Activated naive CD8-positive, alpha-beta T cell (primary cell): ENCODE data around the gene HCFC1R1.
A peak's percentile ranks its signal among the peaks of the same experiment; 100 is the strongest.

ENCODE experiments used
- H3K27ac Mint-ChIP-seq: one replicate; pipeline ENCODE4 v1.8.0; 2021; ENCODE audit warnings: mixed read lengths
- H3K27me3 Mint-ChIP-seq: one replicate; pipeline ENCODE4 v1.8.0; 2021; ENCODE audit warnings: mixed read lengths
- H3K36me3 Mint-ChIP-seq: one replicate; pipeline ENCODE4 v1.8.0; 2021; ENCODE audit warnings: mixed read lengths
- H3K4me1 Mint-ChIP-seq: one replicate; pipeline ENCODE4 v1.8.0; 2021; ENCODE audit warnings: low read depth, mixed read lengths
- H3K4me3 Mint-ChIP-seq: one replicate; pipeline ENCODE4 v1.8.0; 2021; ENCODE audit warnings: mild to moderate bottlenecking, mixed read lengths
- H3K9me3 Mint-ChIP-seq: one replicate; pipeline ENCODE4 v1.8.0; 2021; ENCODE audit warnings: low read depth, mixed read lengths

Gene HCFC1R1

DNA sequence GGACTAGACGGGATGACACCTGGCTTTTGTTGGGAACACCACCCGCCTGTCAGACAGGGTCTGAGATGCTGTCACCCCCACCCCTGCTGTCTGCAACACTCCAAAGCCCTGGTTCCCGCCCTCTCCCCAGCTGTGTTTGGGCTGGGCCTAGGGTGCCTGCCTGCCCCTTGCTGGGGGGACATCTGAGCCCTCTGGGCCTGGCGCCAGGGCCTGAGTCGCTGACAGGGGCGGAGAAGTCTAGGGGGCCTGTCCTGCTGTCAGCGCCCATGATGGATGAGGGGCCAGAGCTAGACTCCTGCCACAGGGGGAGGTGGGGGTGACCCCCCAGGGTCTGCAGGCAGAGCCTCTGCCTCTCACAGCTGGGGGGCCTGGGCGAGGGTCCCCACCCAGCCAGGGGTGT, 35.9 kb downstream of the HCFC1R1 start:
- peaks cover 1% of the 10 kb centered on the region for H3K4me1 Mint-ChIP-seq
- H3K36me3 Mint-ChIP-seq, result no peaks in the 10 kb centered on the region
- H3K9me3 Mint-ChIP-seq, result no peaks in the 10 kb centered on the region
- no peak overlapping the region for H3K4me3 Mint-ChIP-seq
- no peaks in the 10 kb centered on the region for H3K27me3 Mint-ChIP-seq
- no peak overlapping the region for H3K27ac Mint-ChIP-seq

GRCh38 chr16:2987286-2987685, 36.5 kb downstream of the HCFC1R1 start:
- Mint-ChIP-seq H3K27ac (no peak overlapping the region), H3K27me3 (no peaks in the 10 kb centered on the region), H3K9me3 (no peaks in the 10 kb centered on the region), H3K36me3 (no peaks in the 10 kb centered on the region), H3K4me3 (no peak overlapping the region), H3K4me1 (peaks cover 1% of the 10 kb centered on the region)

GRCh38 chr16:2986623-2987188, 37.0 kb downstream of the HCFC1R1 start:
- Mint-ChIP-seq H3K9me3 (no peaks in the 10 kb centered on the region), H3K4me3 (no peak overlapping the region), H3K4me1 (peaks cover 2% of the 10 kb centered on the region), H3K27me3 (no peaks in the 10 kb centered on the region), H3K27ac (no peak overlapping the region), H3K36me3 (no peaks in the 10 kb centered on the region)

- no peaks in the 10 kb centered on the region for H3K9me3 Mint-ChIP-seq
- H3K4me3 Mint-ChIP-seq, result no peak overlapping the region
- no peaks in the 10 kb centered on the region for H3K36me3 Mint-ChIP-seq
- H3K27ac Mint-ChIP-seq, result no peak overlapping the region
- peaks cover 5% of the 10 kb centered on the region for H3K4me1 Mint-ChIP-seq
- H3K27me3 Mint-ChIP-seq, result no peaks in the 10 kb centered on the region
These were observed 37.8 kb downstream of the HCFC1R1 start for GRCh38 chr16:2985893-2986355.

- Mint-ChIP-seq H3K27ac (no peak overlapping the region), H3K4me3 (no peak overlapping the region), H3K4me1 (peaks cover 5% of the 10 kb centered on the region), H3K36me3 (no peaks in the 10 kb centered on the region), H3K27me3 (no peaks in the 10 kb centered on the region), H3K9me3 (no peaks in the 10 kb centered on the region)
These were observed 38.3 kb downstream of the HCFC1R1 start for GRCh38 chr16:2985462-2985861.

GRCh38 chr16:2983706-2984136, 40.0 kb downstream of the HCFC1R1 start:
- Mint-ChIP-seq H3K4me1 (peaks cover 5% of the 10 kb centered on the region), H3K4me3 (peak overlapping the region; percentile 38), H3K27ac (no peak overlapping the region), H3K27me3 (no peaks in the 10 kb centered on the region), H3K9me3 (no peaks in the 10 kb centered on the region), H3K36me3 (no peaks in the 10 kb centered on the region)

DNA sequence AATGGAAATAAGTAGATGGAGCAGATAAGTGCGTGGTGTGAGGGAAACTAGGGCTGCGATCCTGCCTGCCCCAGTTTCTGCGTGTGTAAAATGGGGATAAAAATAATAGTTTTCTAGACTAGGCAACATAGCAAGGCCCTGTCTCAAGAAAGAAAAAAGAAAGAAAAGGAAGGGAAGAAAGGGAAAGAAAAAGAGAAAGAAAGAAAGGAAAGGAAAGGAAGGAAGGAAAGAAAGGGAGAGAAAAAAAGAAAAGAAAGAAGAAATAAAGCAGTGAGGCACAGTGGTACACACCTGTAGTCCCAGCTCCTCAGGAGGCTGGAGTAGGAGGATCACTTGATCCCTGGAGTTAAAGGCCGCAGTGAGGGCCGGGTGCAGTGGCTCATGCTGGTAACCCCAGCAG, 41.3 kb downstream of the HCFC1R1 start:
- Mint-ChIP-seq H3K4me3 (peak overlapping the region; percentile 30), H3K27me3 (no peaks in the 10 kb centered on the region), H3K36me3 (no peaks in the 10 kb centered on the region), H3K4me1 (peaks cover 5% of the 10 kb centered on the region), H3K9me3 (no peaks in the 10 kb centered on the region), H3K27ac (no peak overlapping the region)

- H3K27ac Mint-ChIP-seq, result peak overlapping the region; percentile 71
- H3K9me3 Mint-ChIP-seq, result no peaks in the 10 kb centered on the region
- H3K4me1 Mint-ChIP-seq, result peaks cover 5% of the 10 kb centered on the region
- H3K36me3 Mint-ChIP-seq, result no peaks in the 10 kb centered on the region
- H3K27me3 Mint-ChIP-seq, result no peaks in the 10 kb centered on the region
- peak overlapping the region; percentile 82 for H3K4me3 Mint-ChIP-seq
These were observed 41.9 kb downstream of the HCFC1R1 start for GRCh38 chr16:2981899-2982250.

- peaks cover 5% of the 10 kb centered on the region for H3K4me1 Mint-ChIP-seq
These were observed 42.4 kb downstream of the HCFC1R1 start for GRCh38 chr16:2981177-2981898.

DNA sequence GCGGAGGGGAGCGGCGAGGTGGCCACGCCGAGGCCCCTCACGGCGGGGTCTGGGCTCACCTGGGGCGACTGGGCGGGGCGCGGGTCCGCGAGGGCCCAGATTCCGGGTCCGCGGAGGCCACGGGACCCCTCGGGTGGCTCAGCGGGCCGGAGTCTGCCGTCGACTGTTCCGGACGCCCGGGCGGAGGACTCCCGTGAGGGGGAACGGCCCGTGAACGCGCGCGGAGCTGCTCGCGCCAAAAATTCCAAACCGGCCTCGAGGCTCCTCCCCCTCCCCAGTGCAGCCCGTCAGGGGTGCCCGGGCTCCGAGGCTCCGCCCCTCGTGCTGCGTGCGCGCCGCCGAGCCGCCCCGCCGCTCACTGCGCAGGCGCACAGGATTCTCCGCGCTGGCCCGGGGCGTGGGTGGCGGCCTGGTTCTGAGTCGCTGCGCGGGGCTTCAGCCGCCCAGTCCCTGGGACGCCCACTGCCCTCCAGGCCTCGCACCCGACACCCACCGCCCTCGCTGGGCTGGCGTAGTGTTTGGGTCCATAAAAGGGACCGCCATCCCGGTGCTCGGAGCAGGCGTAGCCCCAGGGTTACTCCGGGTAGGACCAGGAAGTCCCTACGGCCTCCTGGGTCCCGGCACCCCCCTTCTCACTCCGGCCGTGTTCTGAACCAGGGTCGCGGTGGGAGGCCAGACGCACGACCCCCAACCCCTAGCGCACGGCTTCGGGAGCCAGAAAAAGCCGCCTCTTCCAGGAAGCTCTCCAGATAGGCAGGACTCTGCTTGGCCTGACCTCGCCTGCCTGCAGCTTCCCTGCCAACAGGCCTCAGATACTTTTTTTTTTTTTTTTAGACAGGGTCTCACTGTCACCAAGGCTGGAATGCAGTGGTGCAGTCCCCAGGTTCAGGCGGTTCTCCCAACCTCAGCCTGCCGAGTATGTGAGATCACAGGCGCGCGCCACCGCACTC, 43.2 kb downstream of the HCFC1R1 start, which contains the start of gene PKMYT1:
Gene PKMYT1, minus strand, starts transcription at position 220 of the 950 bp plus-strand sequence. CDS start 789 bp downstream, outside the sequence.
- peaks cover 5% of the 10 kb centered on the region for H3K4me1 Mint-ChIP-seq
- peak within 1 kb of the TSS; percentile 83 for H3K4me3 Mint-ChIP-seq
- no peaks in the 10 kb centered on the region for H3K36me3 Mint-ChIP-seq
- H3K9me3 Mint-ChIP-seq, result no peaks in the 10 kb centered on the region
- no peaks in the 10 kb centered on the region for H3K27me3 Mint-ChIP-seq
- peak within 1 kb of the TSS; percentile 81 for H3K27ac Mint-ChIP-seq

More at GRCh38 chr16:2981177-2981898, 42.4 kb downstream of the HCFC1R1 start:
- Mint-ChIP-seq H3K36me3 (no peaks in the 10 kb centered on the region), H3K27ac (peak overlapping the region; percentile 81), H3K27me3 (no peaks in the 10 kb centered on the region), H3K9me3 (no peaks in the 10 kb centered on the region), H3K4me3 (peak overlapping the region; percentile 82)

DNA sequence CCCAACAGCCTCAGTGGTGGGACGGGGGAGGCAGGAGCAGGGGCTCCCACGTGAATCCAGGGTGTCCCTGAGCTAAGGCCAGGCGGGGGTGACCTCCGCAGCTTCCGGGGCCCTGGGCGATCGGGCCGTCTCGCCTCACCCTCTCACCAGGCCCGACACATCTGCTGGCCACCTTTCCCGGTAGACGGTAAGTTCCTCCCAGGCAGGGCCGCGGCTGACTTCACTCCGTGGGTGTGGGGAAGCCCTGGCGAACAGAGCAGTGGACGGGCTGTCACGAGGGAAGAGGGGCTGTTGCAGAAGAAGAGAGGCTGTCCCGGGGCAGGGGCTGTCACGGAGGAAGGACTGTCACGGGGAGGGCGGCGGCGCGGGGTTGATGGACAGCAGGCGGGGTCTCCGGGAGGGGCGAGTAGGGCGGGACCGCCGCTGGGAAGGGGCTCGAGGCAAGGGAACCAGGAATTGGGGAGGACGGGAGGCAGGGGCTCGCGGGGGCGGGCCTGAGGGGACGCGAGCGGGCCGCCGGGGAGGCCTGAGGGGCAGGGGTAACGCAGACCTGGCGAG, 44.0 kb downstream of the HCFC1R1 start:
- Mint-ChIP-seq H3K4me3 (peak overlapping the region; percentile 83), H3K27me3 (no peaks in the 10 kb centered on the region), H3K27ac (peak overlapping the region; percentile 28), H3K9me3 (no peaks in the 10 kb centered on the region), H3K36me3 (no peaks in the 10 kb centered on the region), H3K4me1 (peaks cover 5% of the 10 kb centered on the region)

- Mint-ChIP-seq H3K27ac (no peak overlapping the region), H3K4me1 (peaks cover 4% of the 10 kb centered on the region), H3K9me3 (no peaks in the 10 kb centered on the region), H3K36me3 (no peaks in the 10 kb centered on the region), H3K4me3 (no peak overlapping the region), H3K27me3 (no peaks in the 10 kb centered on the region)
These were observed 46.3 kb downstream of the HCFC1R1 start for GRCh38 chr16:2977440-2977839.

- Mint-ChIP-seq H3K27me3 (peaks cover 3% of the 10 kb centered on the region), H3K27ac (no peak overlapping the region), H3K36me3 (no peaks in the 10 kb centered on the region), H3K9me3 (no peaks in the 10 kb centered on the region), H3K4me1 (peaks cover 6% of the 10 kb centered on the region), H3K4me3 (no peak overlapping the region)
These were observed 47.1 kb downstream of the HCFC1R1 start for GRCh38 chr16:2976673-2977072.

- no peak overlapping the region for H3K27ac Mint-ChIP-seq
- peaks cover 4% of the 10 kb centered on the region for H3K4me1 Mint-ChIP-seq
- H3K4me3 Mint-ChIP-seq, result no peak overlapping the region
- H3K9me3 Mint-ChIP-seq, result no peaks in the 10 kb centered on the region
- peaks cover 3% of the 10 kb centered on the region for H3K27me3 Mint-ChIP-seq
- H3K36me3 Mint-ChIP-seq, result no peaks in the 10 kb centered on the region
These were observed 47.5 kb downstream of the HCFC1R1 start for GRCh38 chr16:2976201-2976600.
